Endothelial cell of hepatic sinusoid (primary cell): ENCODE results near the gene SPIN2B.

Source experiments
- in situ Hi-C: cut with HindIII; loops from 2 replicates; pipeline ENCODE4 v1.10.0; 2017; ENCODE audit warnings: low sequenced_read_pairs

The SPIN2B gene

GRCh38 chrX:57074458-57074857, 46.9 kb downstream of the SPIN2B start:
- in situ Hi-C loops = no loop called here

- in situ Hi-C loops = no loop called here
These were observed 51.0 kb downstream of the SPIN2B start for GRCh38 chrX:57070185-57070984.
